Lung (tissue), 12 donors: ENCODE results near the gene RBM38. TPM values are rescaled to one million over a fixed set of nuclear protein-coding genes. Genes with fewer than 3 reads are reported as not detected.

Experiments used
- ATAC-seq: fragments of 200-7000 bp; cut with Tn5 transposase; one replicate; pipeline ENCODE4 v1.9.1; 2020; ENCODE audit warnings: moderate number of reproducible peaks; ENCODE audit not compliant: insufficient read depth, low FRiP score
- DNase-seq, 3 donors: peaks; one replicate each; pipeline ENCODE4 v3.0.0-alpha.2; 2013 to 2017
- H3K27ac ChIP-seq, 2 donors: one replicate each; pipeline ENCODE4 v1.5.1; 2013; ENCODE audit warnings: mild to moderate bottlenecking in 2 of 2, moderate library complexity in 2 of 2, control low read depth in 1 of 2, inconsistent platforms in 1 of 2, low read depth in 1 of 2, low read length in 1 of 2
- H3K27me3 ChIP-seq, 3 donors: one replicate each; pipeline ENCODE4 v1.5.1; 2013; ENCODE audit warnings: low read length in 2 of 3; ENCODE audit not compliant: control insufficient read depth in 3 of 3, insufficient read depth in 3 of 3
- H3K36me3 ChIP-seq, 4 donors: one replicate each; pipeline ENCODE4 v1.5.1; 2013; ENCODE audit warnings: low read length in 4 of 4, mild to moderate bottlenecking in 1 of 4, moderate library complexity in 1 of 4; ENCODE audit not compliant: control insufficient read depth in 4 of 4, insufficient read depth in 4 of 4
- H3K4me1 ChIP-seq, 5 donors: one replicate each; pipeline ENCODE4 v1.5.1; 2013; ENCODE audit warnings: low read length in 5 of 5, mild to moderate bottlenecking in 2 of 5, moderate library complexity in 1 of 5; ENCODE audit not compliant: control insufficient read depth in 5 of 5, insufficient read depth in 5 of 5
- H3K4me3 ChIP-seq: one replicate; pipeline ENCODE4 v1.5.1; 2013; ENCODE audit warnings: mild to moderate bottlenecking, control low read depth, moderate library complexity
- H3K9ac ChIP-seq, 2 donors: one replicate each; pipeline ENCODE4 v1.5.1; 2013; ENCODE audit warnings: low read length in 2 of 2, control low read depth in 1 of 2; ENCODE audit not compliant: insufficient read depth in 1 of 2
- H3K9me3 ChIP-seq, 4 donors: one replicate each; pipeline ENCODE4 v1.5.1; 2013; ENCODE audit warnings: low read length in 3 of 4, mild to moderate bottlenecking in 1 of 4, moderate library complexity in 1 of 4; ENCODE audit not compliant: control insufficient read depth in 4 of 4, insufficient read depth in 3 of 4
- WGBS, 2 donors: extraction: QIAGEN DNeasy Blood & Tissue Kit; methylation state at CpG; one replicate each; pipeline ENCODE4 v1.1.7; 2013; 5-methylcytosine and 5-hydroxymethylcytosine counted together
- polyA plus RNA-seq, 2 donors: library from polyadenylated mRNA; stranded (reverse); fragments of 200-250 nt; gene quantifications; one replicate each; pipeline ENCODE4 v1.2.1, GENCODE V29; 2013
- total RNA-seq, 2 donors: library from RNA; depleted of rRNA in 1 of 2; stranded (reverse); fragments of >200 nt in 1 of 2; gene quantifications; one replicate each; pipeline ENCODE4 v1.2.1, GENCODE V29; 2014 to 2021
- TF ChIP-seq, protein P1 (sequence below): IDR thresholded peaks from 2 replicates; pipeline ENCODE4 v1.5.1; 2012; ENCODE audit warnings: mild to moderate bottlenecking; ENCODE audit errors: control extremely low read depth, extremely low read depth
- donor health status: control.
- donor health status: control.
- donor health status: Bipolar disorder and iron deficiency.
- donor health status: healthy.
- donor health status: DM: yes; HTN: yes; CAD: no.

Gene RBM38
- total and polyA plus RNA-seq, 4 donors, result 23.1 to 38.6 (median 30.9) TPM

DNA sequence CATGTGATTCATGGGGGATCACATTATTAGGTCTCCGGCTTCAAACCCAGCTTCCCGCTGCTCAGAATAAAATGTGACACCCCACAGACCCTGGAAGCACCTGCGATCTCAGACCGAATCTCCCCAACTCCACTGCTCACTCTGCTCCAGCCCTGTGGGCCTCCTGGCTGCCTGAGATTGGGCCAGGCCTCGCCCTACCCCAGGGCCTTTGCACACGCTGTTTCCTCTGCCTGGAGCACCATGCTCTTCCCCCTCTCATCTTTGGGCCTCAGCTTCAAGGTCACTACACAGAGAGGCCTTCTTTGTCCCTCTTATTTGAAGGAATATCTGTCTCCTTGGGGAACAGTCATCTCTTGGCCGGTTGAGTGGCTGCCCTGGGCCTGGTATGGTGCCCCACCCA lies 48.8 kb downstream of the RBM38 start:
- WGBS, 2 donors, result 93 to 95% methylated on average over 7 of the region's 7 CpGs
- TF ChIP-seq, protein P1, sequence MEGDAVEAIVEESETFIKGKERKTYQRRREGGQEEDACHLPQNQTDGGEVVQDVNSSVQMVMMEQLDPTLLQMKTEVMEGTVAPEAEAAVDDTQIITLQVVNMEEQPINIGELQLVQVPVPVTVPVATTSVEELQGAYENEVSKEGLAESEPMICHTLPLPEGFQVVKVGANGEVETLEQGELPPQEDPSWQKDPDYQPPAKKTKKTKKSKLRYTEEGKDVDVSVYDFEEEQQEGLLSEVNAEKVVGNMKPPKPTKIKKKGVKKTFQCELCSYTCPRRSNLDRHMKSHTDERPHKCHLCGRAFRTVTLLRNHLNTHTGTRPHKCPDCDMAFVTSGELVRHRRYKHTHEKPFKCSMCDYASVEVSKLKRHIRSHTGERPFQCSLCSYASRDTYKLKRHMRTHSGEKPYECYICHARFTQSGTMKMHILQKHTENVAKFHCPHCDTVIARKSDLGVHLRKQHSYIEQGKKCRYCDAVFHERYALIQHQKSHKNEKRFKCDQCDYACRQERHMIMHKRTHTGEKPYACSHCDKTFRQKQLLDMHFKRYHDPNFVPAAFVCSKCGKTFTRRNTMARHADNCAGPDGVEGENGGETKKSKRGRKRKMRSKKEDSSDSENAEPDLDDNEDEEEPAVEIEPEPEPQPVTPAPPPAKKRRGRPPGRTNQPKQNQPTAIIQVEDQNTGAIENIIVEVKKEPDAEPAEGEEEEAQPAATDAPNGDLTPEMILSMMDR, result no peak

DNA sequence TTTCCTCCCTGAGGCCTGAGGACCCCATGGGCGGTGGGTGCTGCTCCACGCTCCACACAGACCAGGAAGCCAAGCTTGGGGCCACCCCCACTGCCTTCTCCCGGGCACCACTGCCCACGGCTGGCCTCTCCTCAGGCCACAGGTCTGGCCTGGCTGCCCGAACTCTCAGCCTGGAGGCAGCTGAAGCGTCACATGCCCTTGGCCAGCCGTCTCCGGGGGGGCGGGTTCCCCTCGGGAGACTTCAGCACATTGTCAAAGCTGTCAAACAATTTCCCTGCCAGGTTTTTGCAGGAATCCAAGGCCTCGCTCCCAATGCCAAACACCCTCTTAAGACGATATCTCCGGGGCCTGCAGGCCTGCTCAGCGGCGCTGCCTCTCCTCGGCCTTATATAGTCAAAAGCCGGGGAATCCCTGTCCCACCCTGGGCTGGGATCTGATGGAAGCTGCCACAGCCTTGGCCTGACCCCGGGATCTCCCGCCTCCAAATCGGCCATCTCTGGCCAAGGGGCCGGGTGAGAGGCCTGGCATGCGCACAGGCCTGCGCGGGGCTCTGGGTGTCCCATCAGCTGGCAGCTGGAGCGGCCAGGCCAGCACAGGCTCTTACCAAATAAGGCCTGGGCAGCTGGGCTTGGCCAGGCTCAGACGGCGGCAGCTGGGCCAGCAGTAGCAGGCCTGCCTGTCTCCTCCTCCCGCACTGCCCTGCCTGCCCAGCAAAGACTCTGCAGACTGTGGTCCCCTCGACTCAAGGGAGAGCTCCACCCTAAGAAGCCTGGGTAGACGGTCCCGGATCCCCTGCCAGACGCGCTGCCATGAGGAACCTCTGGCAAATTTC lies 49.7 kb downstream of the RBM38 start:
- peak overlapping the region; percentile 61 to 85 for H3K27ac ChIP-seq
- 49 to 72% methylated on average over 33 of the region's 33 CpGs for WGBS, 2 donors
- H3K9ac ChIP-seq, result peak overlapping the region in 1 of 2 donors; percentile 32
- no peak overlapping the region for H3K4me3 ChIP-seq
- ATAC-seq (peak; percentile 63), DNase-seq (peak; percentile 93 to 96 (median 94))
- H3K36me3 ChIP-seq, result no peaks in the 10 kb centered on the region
- H3K4me1 ChIP-seq, result peaks cover 0 to 57% (median 21%) of the 10 kb centered on the region in 5 donors
- peaks cover 0 to 4% (median 1%) of the 10 kb centered on the region in 4 donors for H3K9me3 ChIP-seq
- TF ChIP-seq, protein P1, result no peak
- H3K27me3 ChIP-seq, result no peaks in the 10 kb centered on the region

More for the DNA sequence above, 48.8 kb downstream of the RBM38 start:
- ATAC-seq, result no peak
- no peak for DNase-seq
- Histone ChIP-seq H3K9me3 (peaks cover 0 to 4% (median 1%) of the 10 kb centered on the region in 4 donors), H3K27ac (peak overlapping the region; percentile 61 to 85), H3K27me3 (no peaks in the 10 kb centered on the region), H3K4me1 (peaks cover 0 to 52% (median 16%) of the 10 kb centered on the region in 5 donors), H3K36me3 (no peaks in the 10 kb centered on the region), H3K9ac (no peak overlapping the region), H3K4me3 (no peak overlapping the region)

- 91 to 92% methylated on average over 16 of the region's 16 CpGs for WGBS, 2 donors
- Histone ChIP-seq H3K36me3 (no peaks in the 10 kb centered on the region), H3K4me3 (no peak overlapping the region), H3K27ac (peak overlapping the region; percentile 61 to 85), H3K27me3 (no peaks in the 10 kb centered on the region), H3K9me3 (peaks cover 0 to 4% (median 1%) of the 10 kb centered on the region in 4 donors), H3K4me1 (peaks cover 0 to 57% (median 22%) of the 10 kb centered on the region in 5 donors), H3K9ac (no peak overlapping the region)
- ATAC-seq, result no peak
- no peak for DNase-seq
- TF ChIP-seq, protein P1, result no peak
Observed at GRCh38 chr20:57441510-57442154, 50.4 kb downstream of the RBM38 start.
